ENCODE data around the gene ZSCAN23. TPM values are rescaled to one million over a fixed set of nuclear protein-coding genes. Genes with fewer than 3 reads are reported as not detected.

Gene ZSCAN23
- total RNA-seq, 2 donors from 2014 or later, result 2.3 to 8.3 TPM

GRCh38 chr6:28488916-28489365, 45.6 kb upstream of the ZSCAN23 start:
- TF ChIP-seq, protein P1, sequence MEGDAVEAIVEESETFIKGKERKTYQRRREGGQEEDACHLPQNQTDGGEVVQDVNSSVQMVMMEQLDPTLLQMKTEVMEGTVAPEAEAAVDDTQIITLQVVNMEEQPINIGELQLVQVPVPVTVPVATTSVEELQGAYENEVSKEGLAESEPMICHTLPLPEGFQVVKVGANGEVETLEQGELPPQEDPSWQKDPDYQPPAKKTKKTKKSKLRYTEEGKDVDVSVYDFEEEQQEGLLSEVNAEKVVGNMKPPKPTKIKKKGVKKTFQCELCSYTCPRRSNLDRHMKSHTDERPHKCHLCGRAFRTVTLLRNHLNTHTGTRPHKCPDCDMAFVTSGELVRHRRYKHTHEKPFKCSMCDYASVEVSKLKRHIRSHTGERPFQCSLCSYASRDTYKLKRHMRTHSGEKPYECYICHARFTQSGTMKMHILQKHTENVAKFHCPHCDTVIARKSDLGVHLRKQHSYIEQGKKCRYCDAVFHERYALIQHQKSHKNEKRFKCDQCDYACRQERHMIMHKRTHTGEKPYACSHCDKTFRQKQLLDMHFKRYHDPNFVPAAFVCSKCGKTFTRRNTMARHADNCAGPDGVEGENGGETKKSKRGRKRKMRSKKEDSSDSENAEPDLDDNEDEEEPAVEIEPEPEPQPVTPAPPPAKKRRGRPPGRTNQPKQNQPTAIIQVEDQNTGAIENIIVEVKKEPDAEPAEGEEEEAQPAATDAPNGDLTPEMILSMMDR (IDR thresholded peaks at IDR 0.05), result no peak
- TF ChIP-seq POLR2A (IDR thresholded peaks at IDR 0.05), result no peak
- Histone ChIP-seq H3K27ac (no peak overlapping the region), H3K27me3 (peaks cover 0 to 22% of the 10 kb centered on the region in 2 donors), H3K4me1 (peaks cover 7% of the 10 kb centered on the region), H3K4me3 (no peak overlapping the region), H3K9me3 (no peaks in the 10 kb centered on the region), H3K36me3 (replicated peaks in 1 of 2; ENCODE audit: insufficient read depth in 1 of 2, low read depth in 2 of 2) (no peaks in the 10 kb centered on the region)
- 37 to 44% methylated on average over 14 of the region's 14 CpGs for WGBS, 2 donors
- ATAC-seq, result no peak
- intact Hi-C loops (cut with DNase I), result no loop called here
- no peak for DNase-seq

- H3K4me3 ChIP-seq, result no peak overlapping the region
- H3K9me3 ChIP-seq, result no peaks in the 10 kb centered on the region
- peaks cover 7% of the 10 kb centered on the region for H3K4me1 ChIP-seq
- intact Hi-C loops (cut with DNase I), result no loop called here
- ATAC-seq (no peak), DNase-seq (no peak)
- peaks cover 0 to 21% of the 10 kb centered on the region in 2 donors for H3K27me3 ChIP-seq
- no peaks in the 10 kb centered on the region for H3K36me3 ChIP-seq (replicated peaks in 1 of 2; ENCODE audit: insufficient read depth in 1 of 2, low read depth in 2 of 2)
- no peak for TF ChIP-seq POLR2A (IDR thresholded peaks at IDR 0.05)
- TF ChIP-seq, protein P1 (IDR thresholded peaks at IDR 0.05), result no peak
- H3K27ac ChIP-seq, result no peak overlapping the region
- 47 to 50% methylated on average over 3 of the region's 3 CpGs for WGBS, 2 donors
Observed at GRCh38 chr6:28486988-28487742, 43.9 kb upstream of the ZSCAN23 start.

DNA sequence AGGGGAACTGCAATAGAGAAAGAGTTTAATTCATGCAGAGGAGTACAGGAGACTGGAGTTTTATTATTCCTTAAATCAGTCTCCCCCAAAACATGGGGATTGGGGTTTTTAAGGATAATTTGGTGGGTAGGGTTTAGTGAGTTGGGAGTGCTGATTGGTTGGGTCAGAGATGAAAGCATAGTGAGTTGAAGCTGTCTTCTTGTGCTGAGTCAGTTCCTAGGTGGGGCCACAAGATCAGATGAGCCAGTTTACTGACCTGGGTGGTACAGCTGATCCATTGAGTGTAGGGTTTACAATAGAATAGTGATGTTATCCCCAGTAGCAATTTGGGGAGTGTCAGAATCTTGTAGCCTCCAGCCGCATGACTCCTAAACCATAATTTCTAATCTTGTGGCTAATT, 43.2 kb upstream of the ZSCAN23 start:
- Histone ChIP-seq H3K4me3 (no peak overlapping the region), H3K4me1 (peaks cover 7% of the 10 kb centered on the region), H3K9me3 (no peaks in the 10 kb centered on the region), H3K27ac (no peak overlapping the region), H3K27me3 (peaks cover 0 to 14% of the 10 kb centered on the region in 2 donors), H3K36me3 (replicated peaks in 1 of 2; ENCODE audit: insufficient read depth in 1 of 2, low read depth in 2 of 2) (no peaks in the 10 kb centered on the region)
- DNase-seq (no peak), ATAC-seq (no peak)
- TF ChIP-seq, protein P1 (IDR thresholded peaks at IDR 0.05), result no peak
- no peak for TF ChIP-seq POLR2A (IDR thresholded peaks at IDR 0.05)
- WGBS, 2 donors, result 70 to 92% methylated on average over 1 of the region's 1 CpG
- intact Hi-C loops (cut with DNase I), result no loop called here

GRCh38 chr6:28485482-28485881, 42.2 kb upstream of the ZSCAN23 start:
- Histone ChIP-seq H3K36me3 (replicated peaks in 1 of 2; ENCODE audit: insufficient read depth in 1 of 2, low read depth in 2 of 2) (no peaks in the 10 kb centered on the region), H3K27ac (no peak overlapping the region), H3K4me1 (peaks cover 7% of the 10 kb centered on the region), H3K27me3 (peaks cover 0 to 10% of the 10 kb centered on the region in 2 donors), H3K9me3 (no peaks in the 10 kb centered on the region), H3K4me3 (no peak overlapping the region)
- intact Hi-C loops (cut with DNase I), result no loop called here
- DNase-seq (no peak), ATAC-seq (no peak)
- no peak for TF ChIP-seq POLR2A (IDR thresholded peaks at IDR 0.05)
- TF ChIP-seq, protein P1 (IDR thresholded peaks at IDR 0.05), result no peak
- 84 to 90% methylated on average over 3 of the region's 3 CpGs for WGBS, 2 donors

Measured in body of pancreas (tissue), 4 donors.